SK-N-SH (cell line): ENCODE results near the gene TFEB. TPM values are rescaled to one million over a fixed set of nuclear protein-coding genes. Genes with fewer than 3 reads are reported as not detected.

Experiments
- CTCF ChIA-PET: fragments of 300-600, 350-600 bp; formaldehyde crosslinking; extraction: SDS; loops from one replicate; lab custom pipeline; 2021; lab: Yijun Ruan, JAX
- POLR2A ChIA-PET: fragments of 350-600 bp; sonication (Branson Sonifier 250); formaldehyde crosslinking; extraction: SDS; loops from one replicate; lab custom pipeline; 2020; ENCODE audit warnings: antibody characterized with exemption, inconsistent platforms; lab: Yijun Ruan, JAX
- DNase-seq: peaks from one replicate; pipeline ENCODE4 v3.0.0; 2012
- H2AFZ ChIP-seq: fragments of 200-600 bp; sonication (generic); 2 replicates; pipeline ENCODE4 v1.8.1; 2016; ENCODE audit warnings: antibody characterized with exemption, mild to moderate bottlenecking, low read depth
- H3F3A ChIP-seq: fragments of 200-600 bp; sonication (generic); replicated peaks from 2 replicates; pipeline ENCODE3; 2016; ENCODE audit warnings: antibody characterized with exemption, mild to moderate bottlenecking; ENCODE audit not compliant: insufficient read depth
- H3K27ac ChIP-seq, 2 experiments: fragments of 200-500 bp in 1 of 2; fragments of 200-600 bp in 1 of 2; sonication (Bioruptor generic) in 1 of 2; sonication (generic), shearing (Covaris generic) in 1 of 2; 2 replicates each; pipeline versions ENCODE4 v1.5.1 to v1.6.1; 2014 to 2016; ENCODE audit warnings: low read depth in 2 of 2, inconsistent platforms in 1 of 2, low read length in 1 of 2, mild to moderate bottlenecking in 1 of 2, mixed read lengths in 1 of 2
- H3K27me3 ChIP-seq: fragments of 200-600 bp; sonication (generic), shearing (Covaris generic); 2 replicates; pipeline ENCODE4 v1.6.1; 2016; ENCODE audit warnings: mixed run types; ENCODE audit not compliant: insufficient read depth
- H3K36me3 ChIP-seq, 2 experiments: fragments of 200-500 bp in 1 of 2; fragments of 200-600 bp in 1 of 2; sonication (Bioruptor generic) in 1 of 2; sonication (generic) in 1 of 2; replicated peaks in 1 of 2; 2 replicates each; pipeline versions ENCODE3 to v1.5.1; 2014 to 2016; ENCODE audit warnings: low read length in 1 of 2, mild to moderate bottlenecking in 1 of 2; ENCODE audit not compliant: insufficient read depth in 2 of 2, control insufficient read depth in 1 of 2
- H3K4me1 ChIP-seq, 2 experiments: fragments of 200-500 bp in 1 of 2; fragments of 200-600 bp in 1 of 2; sonication (Bioruptor generic) in 1 of 2; sonication (generic), shearing (Covaris generic) in 1 of 2; 2 replicates each; pipeline versions ENCODE4 v1.5.1 to v1.6.1; 2014 to 2016; ENCODE audit warnings: low read depth in 1 of 2, low read length in 1 of 2, mixed run types in 1 of 2; ENCODE audit not compliant: insufficient read depth in 2 of 2, control insufficient read depth in 1 of 2
- H3K4me2 ChIP-seq: fragments of 200-600 bp; sonication (generic), shearing (Covaris generic); 2 replicates; pipeline ENCODE4 v1.6.1; 2017; ENCODE audit warnings: mixed run types
- H3K4me3 ChIP-seq, 2 experiments: fragments of 200-500 bp in 1 of 2; fragments of 200-600 bp in 1 of 2; sonication (Bioruptor generic) in 1 of 2; sonication (generic), shearing (Covaris generic) in 1 of 2; 2 replicates each; pipeline versions ENCODE4 v1.5.1 to v1.8.1; 2014 to 2016; ENCODE audit warnings: low read depth in 2 of 2, inconsistent platforms in 1 of 2, low read length in 1 of 2, mild to moderate bottlenecking in 1 of 2, mixed read lengths in 1 of 2, moderate library complexity in 1 of 2
- H3K79me2 ChIP-seq: fragments of 200-600 bp; sonication (generic); 2 replicates; pipeline ENCODE4 v1.8.1; 2017; ENCODE audit warnings: mild to moderate bottlenecking; ENCODE audit not compliant: insufficient read depth
- H3K9ac ChIP-seq: fragments of 200-600 bp; sonication (generic); 2 replicates; pipeline ENCODE4 v1.6.1; 2017; ENCODE audit warnings: mixed run types
- H3K9me2 ChIP-seq: fragments of 200-600 bp; sonication (generic); 2 replicates; pipeline ENCODE4 v1.6.1; 2017; ENCODE audit warnings: mixed run types
- H3K9me3 ChIP-seq: fragments of 200-600 bp; sonication (generic); 2 replicates; pipeline ENCODE4 v1.6.1; 2017; ENCODE audit warnings: mixed run types, mild to moderate bottlenecking, moderate library complexity
- H4K20me1 ChIP-seq: fragments of 200-600 bp; sonication (generic); 2 replicates; pipeline ENCODE4 v1.6.1; 2017; ENCODE audit warnings: mild to moderate bottlenecking, mixed run types; ENCODE audit not compliant: insufficient read depth
- CHD2 ChIP-seq: fragments of 150-350 bp; IDR thresholded peaks from 2 replicates; pipeline ENCODE4 v1.6.1; 2018; ENCODE audit warnings: low read length; ENCODE audit not compliant: partially characterized antibody
- ELF1 ChIP-seq: IDR thresholded peaks from 2 replicates; pipeline ENCODE4 v1.4.0; 2012
- EP300 ChIP-seq, 2 experiments: IDR thresholded peaks; 2 replicates each; pipeline versions ENCODE4 v1.4.0 to v1.6.1; 2012; ENCODE audit warnings: borderline replicate concordance in 1 of 2, low read depth in 1 of 2, low read length in 1 of 2
- EZH2phosphoT487 ChIP-seq: fragments of 200-600 bp; sonication (generic); IDR thresholded peaks from 2 replicates; pipeline ENCODE4 v1.6.1; 2017; ENCODE audit warnings: low read depth, mixed run types, mild to moderate bottlenecking, antibody characterized with exemption, moderate library complexity, borderline replicate concordance
- FOXM1 ChIP-seq: IDR thresholded peaks from 2 replicates; pipeline ENCODE4 v1.4.0; 2012; ENCODE audit warnings: low read depth, mild to moderate bottlenecking
- GATA2 ChIP-seq: sonication (generic); formaldehyde crosslinking; IDR thresholded peaks from 2 replicates; pipeline ENCODE4 v1.5.0; 2020; ENCODE audit warnings: mild to moderate bottlenecking, missing genetic modification reagents
- JUND ChIP-seq: IDR thresholded peaks from 2 replicates; pipeline ENCODE4 v1.4.0; 2012
- MXI1 ChIP-seq: IDR thresholded peaks from 2 replicates; pipeline ENCODE4 v1.6.1; 2012; ENCODE audit warnings: mild to moderate bottlenecking, low read depth, low read length, improper control_type of control experiment
- NFIC ChIP-seq: IDR thresholded peaks from 2 replicates; pipeline ENCODE4 v1.4.0; 2012; ENCODE audit warnings: borderline replicate concordance
- NRF1 ChIP-seq: IDR thresholded peaks from 2 replicates; pipeline ENCODE4 v1.6.1; 2012; ENCODE audit warnings: low read depth, mild to moderate bottlenecking, low read length
- POLR2AphosphoS5 ChIP-seq: IDR thresholded peaks from 2 replicates; pipeline ENCODE4 v1.6.1; 2012; ENCODE audit warnings: low read depth, low read length
- RAD21 ChIP-seq: IDR thresholded peaks from 2 replicates; pipeline ENCODE4 v1.6.1; 2012; ENCODE audit warnings: mild to moderate bottlenecking, low read length
- RCOR1 ChIP-seq: fragments of 150-350 bp; IDR thresholded peaks from 2 replicates; pipeline ENCODE4 v1.6.1; 2017; ENCODE audit warnings: antibody characterized with exemption, low read length
- RXRA ChIP-seq: IDR thresholded peaks from 2 replicates; pipeline ENCODE4 v1.4.0; 2012; ENCODE audit warnings: low read depth, mild to moderate bottlenecking, borderline replicate concordance
- TCF12 ChIP-seq: IDR thresholded peaks from 2 replicates; pipeline ENCODE4 v1.4.0; 2012
- WGBS: methylation state at CpG from one replicate; pipeline ENCODE4 v1.1.6; 2017; ENCODE audit warnings: low lambda C conversion rate; 5-methylcytosine and 5-hydroxymethylcytosine counted together
- polyA plus RNA-seq, 3 experiments: library from polyadenylated mRNA; depleted of rRNA; stranded (reverse); fragments of >200 nt; gene quantifications; 2 replicates each; pipeline ENCODE4 v1.2.3, GENCODE V29; 2012
- TF ChIP-seq, protein P1 (sequence below): fragments of 150-350 bp; IDR thresholded peaks from 2 replicates; pipeline ENCODE4 v1.6.1; 2017; ENCODE audit warnings: antibody characterized with exemption, low read length, low read depth, borderline replicate concordance
- TF ChIP-seq, protein P2 (sequence below): IDR thresholded peaks from 2 replicates; pipeline ENCODE4; 2012
- TF ChIP-seq, protein P3 (sequence below): IDR thresholded peaks from 2 replicates; pipeline ENCODE4 v1.4.0; 2012; ENCODE audit warnings: low read depth, borderline replicate concordance
- TF ChIP-seq, protein P4 (sequence below): fragments of 150-350 bp; IDR thresholded peaks from 2 replicates; pipeline ENCODE4 v1.6.1; 2016; ENCODE audit warnings: mild to moderate bottlenecking, low read depth, low read length
- TF ChIP-seq, protein P5 (sequence below): IDR thresholded peaks from 2 replicates; pipeline ENCODE4 v1.4.0; 2012; ENCODE audit warnings: low read depth

Gene TFEB
- polyA plus RNA-seq, 1 of the 3 experiments (the other 2 are of a cell fraction): 6.2 TPM

DNA sequence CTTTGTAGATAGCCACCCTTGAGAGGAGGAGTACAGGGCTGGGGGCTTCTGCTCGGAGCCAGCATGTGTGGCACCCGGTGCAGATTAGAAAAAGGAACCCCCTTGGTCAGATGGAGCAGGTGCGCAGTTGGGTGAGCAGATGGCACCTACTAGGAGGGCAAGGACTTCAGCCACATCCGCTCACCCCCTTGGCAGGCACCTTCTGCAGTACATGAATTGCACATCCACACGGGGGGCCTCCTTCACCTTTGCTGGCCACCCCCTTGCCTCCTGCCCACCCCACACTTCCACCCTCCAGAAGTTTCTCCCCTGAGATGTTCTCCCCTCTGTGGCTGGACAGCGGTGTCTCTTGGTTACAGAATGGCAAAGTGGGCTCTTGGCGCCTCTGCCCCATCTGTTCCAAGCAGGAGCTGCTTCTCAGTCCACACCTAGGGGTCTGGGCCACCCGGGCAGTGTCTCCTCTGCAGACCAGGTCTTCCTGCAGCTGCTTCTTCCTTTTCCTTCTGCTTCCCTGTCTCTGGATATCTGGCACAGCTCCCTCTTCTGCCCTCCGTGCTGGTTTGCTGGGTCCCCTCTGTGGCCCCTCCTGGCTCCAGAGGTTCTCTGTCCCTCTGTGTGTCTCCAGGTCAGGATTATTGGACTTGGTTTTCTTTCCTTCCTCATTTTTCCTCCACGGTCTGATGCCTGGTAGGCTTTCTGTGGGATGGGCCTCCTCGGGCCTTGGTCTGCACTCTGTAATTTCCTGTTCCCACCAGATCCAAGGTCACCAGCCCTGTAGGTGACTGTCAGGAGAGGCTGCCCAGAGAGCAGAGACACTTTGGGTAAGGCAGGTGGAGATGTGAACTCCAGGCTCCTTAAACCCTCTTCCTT is 93.1 kb downstream of the TFEB start:
- H2AFZ ChIP-seq: no peak overlapping the region
- no peaks in the 10 kb centered on the region for H4K20me1 ChIP-seq
- no peaks in the 10 kb centered on the region for H3K36me3 ChIP-seq
- no peak overlapping the region for H3K4me2 ChIP-seq
- H3K27ac ChIP-seq: no peak overlapping the region
- TF ChIP-seq GATA2 (CRISPR knock-in tag): no peak
- TF ChIP-seq, protein P1, sequence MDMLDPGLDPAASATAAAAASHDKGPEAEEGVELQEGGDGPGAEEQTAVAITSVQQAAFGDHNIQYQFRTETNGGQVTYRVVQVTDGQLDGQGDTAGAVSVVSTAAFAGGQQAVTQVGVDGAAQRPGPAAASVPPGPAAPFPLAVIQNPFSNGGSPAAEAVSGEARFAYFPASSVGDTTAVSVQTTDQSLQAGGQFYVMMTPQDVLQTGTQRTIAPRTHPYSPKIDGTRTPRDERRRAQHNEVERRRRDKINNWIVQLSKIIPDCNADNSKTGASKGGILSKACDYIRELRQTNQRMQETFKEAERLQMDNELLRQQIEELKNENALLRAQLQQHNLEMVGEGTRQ: no peak
- TF ChIP-seq RCOR1: no peak
- no peak for TF ChIP-seq CHD2
- no peak for TF ChIP-seq ELF1
- TF ChIP-seq, protein P2, sequence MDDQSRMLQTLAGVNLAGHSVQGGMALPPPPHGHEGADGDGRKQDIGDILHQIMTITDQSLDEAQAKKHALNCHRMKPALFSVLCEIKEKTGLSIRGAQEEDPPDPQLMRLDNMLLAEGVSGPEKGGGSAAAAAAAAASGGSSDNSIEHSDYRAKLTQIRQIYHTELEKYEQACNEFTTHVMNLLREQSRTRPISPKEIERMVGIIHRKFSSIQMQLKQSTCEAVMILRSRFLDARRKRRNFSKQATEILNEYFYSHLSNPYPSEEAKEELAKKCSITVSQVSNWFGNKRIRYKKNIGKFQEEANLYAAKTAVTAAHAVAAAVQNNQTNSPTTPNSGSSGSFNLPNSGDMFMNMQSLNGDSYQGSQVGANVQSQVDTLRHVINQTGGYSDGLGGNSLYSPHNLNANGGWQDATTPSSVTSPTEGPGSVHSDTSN: no peak
- no peak for TF ChIP-seq RAD21
- no peaks in the 10 kb centered on the region for H3K9me2 ChIP-seq
- no peaks in the 10 kb centered on the region for H3F3A ChIP-seq
- CTCF ChIA-PET: interaction anchor here (1.2 to 2.7 kb wide), 3 partner anchors 9 to 40 kb away, joined by 3 to 7 read pairs (median 3); no protein-coding TSS in a partner anchor
- DNase-seq: no peak
- 73% methylated on average over 11 of the region's 11 CpGs for WGBS
- H3K79me2 ChIP-seq: no peaks in the 10 kb centered on the region
- no peaks in the 10 kb centered on the region for H3K27me3 ChIP-seq
- no peak overlapping the region for H3K4me3 ChIP-seq
- no peaks in the 10 kb centered on the region for H3K9me3 ChIP-seq
- H3K4me1 ChIP-seq: peaks cover 4 to 28% of the 10 kb centered on the region in 2 experiments; a peak in 2 of 4 replicates
- POLR2A ChIA-PET: no interaction called here
- H3K9ac ChIP-seq: no peak overlapping the region

DNA sequence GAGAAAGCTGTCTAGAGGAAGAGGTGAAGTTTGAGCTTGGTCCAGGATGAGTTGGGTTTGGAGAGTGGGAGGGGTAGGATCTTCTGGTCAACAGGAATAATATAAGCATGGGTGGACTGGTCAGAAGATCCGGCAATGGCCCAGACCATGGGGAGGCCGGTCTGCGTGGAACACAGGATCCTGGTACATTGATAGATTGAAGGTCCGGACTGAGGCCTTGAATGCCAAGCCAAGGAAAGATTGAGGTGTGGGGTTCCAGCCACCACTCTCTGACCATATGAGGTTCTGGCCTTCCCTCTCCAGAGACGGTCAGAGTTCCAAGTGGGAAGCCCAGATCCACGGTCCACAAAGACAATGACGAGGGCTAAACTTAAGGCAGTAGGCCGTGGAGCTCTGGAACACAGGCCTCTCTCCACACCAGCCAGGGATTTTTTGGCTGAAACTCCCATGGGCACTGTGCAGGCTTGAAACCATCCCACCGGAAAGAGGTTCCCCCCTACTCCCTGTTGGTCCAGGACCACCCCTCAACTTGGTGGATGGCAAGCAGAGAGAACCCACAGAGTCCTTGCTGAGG is 94.0 kb downstream of the TFEB start:
- Histone ChIP-seq H4K20me1 (no peaks in the 10 kb centered on the region), H2AFZ (no peak overlapping the region), H3K4me3 (no peak overlapping the region), H3K9me3 (no peaks in the 10 kb centered on the region), H3K4me1 (peaks cover 4 to 30% of the 10 kb centered on the region in 2 experiments; a peak in 2 of 4 replicates), H3K4me2 (no peak overlapping the region), H3K27ac (no peak overlapping the region), H3K9ac (no peak overlapping the region), H3K79me2 (no peaks in the 10 kb centered on the region), H3F3A (no peaks in the 10 kb centered on the region), H3K36me3 (no peaks in the 10 kb centered on the region), H3K9me2 (no peaks in the 10 kb centered on the region), H3K27me3 (no peaks in the 10 kb centered on the region)
- 71% methylated on average over 5 of the region's 9 CpGs for WGBS
- no peak for DNase-seq
- CTCF ChIA-PET: interaction anchor here (0.7 to 1.2 kb wide), 2 partner anchors 8 to 10 kb away, joined by 3 read pairs; no protein-coding TSS in a partner anchor
- POLR2A ChIA-PET: no interaction called here
- TF ChIP-seq CHD2 (no peak), ELF1 (no peak), EP300 (IDR thresholded peaks at IDR 0.05; ENCODE audit: borderline replicate concordance in 1 of 2, low read depth in 1 of 2, low read length in 1 of 2) (no peak), TCF12 (no peak), NRF1 (no peak), NFIC (no peak), POLR2AphosphoS5 (no peak), RCOR1 (no peak), FOXM1 (no peak), JUND (no peak), EZH2phosphoT487 (no peak), MXI1 (no peak), RXRA (no peak)
- TF ChIP-seq, protein P3, sequence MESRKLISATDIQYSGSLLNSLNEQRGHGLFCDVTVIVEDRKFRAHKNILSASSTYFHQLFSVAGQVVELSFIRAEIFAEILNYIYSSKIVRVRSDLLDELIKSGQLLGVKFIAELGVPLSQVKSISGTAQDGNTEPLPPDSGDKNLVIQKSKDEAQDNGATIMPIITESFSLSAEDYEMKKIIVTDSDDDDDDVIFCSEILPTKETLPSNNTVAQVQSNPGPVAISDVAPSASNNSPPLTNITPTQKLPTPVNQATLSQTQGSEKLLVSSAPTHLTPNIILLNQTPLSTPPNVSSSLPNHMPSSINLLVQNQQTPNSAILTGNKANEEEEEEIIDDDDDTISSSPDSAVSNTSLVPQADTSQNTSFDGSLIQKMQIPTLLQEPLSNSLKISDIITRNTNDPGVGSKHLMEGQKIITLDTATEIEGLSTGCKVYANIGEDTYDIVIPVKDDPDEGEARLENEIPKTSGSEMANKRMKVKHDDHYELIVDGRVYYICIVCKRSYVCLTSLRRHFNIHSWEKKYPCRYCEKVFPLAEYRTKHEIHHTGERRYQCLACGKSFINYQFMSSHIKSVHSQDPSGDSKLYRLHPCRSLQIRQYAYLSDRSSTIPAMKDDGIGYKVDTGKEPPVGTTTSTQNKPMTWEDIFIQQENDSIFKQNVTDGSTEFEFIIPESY: no peak
- TF ChIP-seq, protein P4, sequence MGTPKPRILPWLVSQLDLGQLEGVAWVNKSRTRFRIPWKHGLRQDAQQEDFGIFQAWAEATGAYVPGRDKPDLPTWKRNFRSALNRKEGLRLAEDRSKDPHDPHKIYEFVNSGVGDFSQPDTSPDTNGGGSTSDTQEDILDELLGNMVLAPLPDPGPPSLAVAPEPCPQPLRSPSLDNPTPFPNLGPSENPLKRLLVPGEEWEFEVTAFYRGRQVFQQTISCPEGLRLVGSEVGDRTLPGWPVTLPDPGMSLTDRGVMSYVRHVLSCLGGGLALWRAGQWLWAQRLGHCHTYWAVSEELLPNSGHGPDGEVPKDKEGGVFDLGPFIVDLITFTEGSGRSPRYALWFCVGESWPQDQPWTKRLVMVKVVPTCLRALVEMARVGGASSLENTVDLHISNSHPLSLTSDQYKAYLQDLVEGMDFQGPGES: no peak
- TF ChIP-seq, protein P2: no peak
- TF ChIP-seq, protein P5, sequence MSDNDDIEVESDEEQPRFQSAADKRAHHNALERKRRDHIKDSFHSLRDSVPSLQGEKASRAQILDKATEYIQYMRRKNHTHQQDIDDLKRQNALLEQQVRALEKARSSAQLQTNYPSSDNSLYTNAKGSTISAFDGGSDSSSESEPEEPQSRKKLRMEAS: no peak
